HepG2 (cell line): ENCODE data around the gene HSPB7. TPM values are rescaled to one million over a fixed set of nuclear protein-coding genes. Genes with fewer than 3 reads are reported as not detected.

Experiments used
- ATF6 ChIP-seq: sonication (generic); formaldehyde crosslinking; conservative IDR thresholded peaks from 2 replicates; pipeline ENCODE4 v1.4.0; 2020; ENCODE audit warnings: missing genetic modification reagents
- ATM ChIP-seq: fragments of 450-650 bp; IDR thresholded peaks from 2 replicates; pipeline ENCODE4 v1.7.1; 2017; ENCODE audit warnings: mild to moderate bottlenecking, borderline replicate concordance
- ETV5 ChIP-seq: IDR thresholded peaks from 2 replicates; pipeline ENCODE4 v1.6.1; 2018; ENCODE audit warnings: missing biosample characterization, missing genetic modification reagents, inconsistent platforms, borderline replicate concordance
- FOXK1 ChIP-seq: sonication (generic); formaldehyde crosslinking; IDR thresholded peaks from 2 replicates; pipeline ENCODE4 v1.4.0; 2020; ENCODE audit warnings: low read depth, missing genetic modification reagents, borderline replicate concordance
- HMG20B ChIP-seq: conservative IDR thresholded peaks from 2 replicates; pipeline ENCODE4 v1.6.1; 2016; ENCODE audit warnings: missing genetic modification reagents, missing compliant biosample characterization
- KMT2B ChIP-seq: IDR thresholded peaks from 2 replicates; pipeline ENCODE4 v1.6.1; 2016; ENCODE audit warnings: missing genetic modification reagents, missing compliant biosample characterization
- MBD4 ChIP-seq: IDR thresholded peaks from 2 replicates; pipeline ENCODE4 v1.6.1; 2012; ENCODE audit warnings: low read length, inconsistent platforms, borderline replicate concordance
- MIER3 ChIP-seq: IDR thresholded peaks from 2 replicates; pipeline ENCODE4 v1.6.1; 2016; ENCODE audit warnings: missing compliant biosample characterization, borderline replicate concordance
- NKX3-1 ChIP-seq: sonication (generic); formaldehyde crosslinking; IDR thresholded peaks from 2 replicates; pipeline ENCODE4 v1.5.0; 2020; ENCODE audit warnings: missing genetic modification reagents
- PHF8 ChIP-seq: sonication (generic); formaldehyde crosslinking; IDR thresholded peaks from 2 replicates; pipeline ENCODE4 v1.5.0; 2020; ENCODE audit warnings: missing genetic modification reagents
- RCOR2 ChIP-seq: IDR thresholded peaks from 2 replicates; pipeline ENCODE4 v1.6.1; 2016; ENCODE audit warnings: missing biosample characterization, missing genetic modification reagents
- RNF2 ChIP-seq: fragments of 450-650 bp; conservative IDR thresholded peaks from 2 replicates; pipeline ENCODE4 v1.6.1; 2016; ENCODE audit warnings: low read depth
- SIN3B ChIP-seq: fragments of 150-350 bp; IDR thresholded peaks from 2 replicates; pipeline ENCODE4 v1.6.1; 2014; ENCODE audit warnings: low read length
- SNRNP70 ChIP-seq: fragments of 200-400 bp; formaldehyde crosslinking; IDR thresholded peaks from 2 replicates; pipeline ENCODE4 v1.6.1; 2017; ENCODE audit warnings: mild to moderate bottlenecking, low read depth, low read length, moderate library complexity
- SRSF1 ChIP-seq: fragments of 200-400 bp; formaldehyde crosslinking; optimal IDR thresholded peaks from 2 replicates; pipeline ENCODE3; 2017; ENCODE audit warnings: mild to moderate bottlenecking, low read depth, low read length, moderate library complexity
- YEATS4 ChIP-seq: sonication (generic); formaldehyde crosslinking; IDR thresholded peaks from 2 replicates; pipeline ENCODE4 v1.4.0; 2020; ENCODE audit warnings: missing genetic modification reagents, borderline replicate concordance
- ZC3H13 ChIP-seq: sonication (generic); formaldehyde crosslinking; IDR thresholded peaks from 2 replicates; pipeline ENCODE4 v1.8.1; 2023; ENCODE audit warnings: mild to moderate bottlenecking, missing genetic modification reagents, moderate library complexity
- ZEB1 ChIP-seq: IDR thresholded peaks from 2 replicates; pipeline ENCODE4 v1.6.1; 2012; ENCODE audit warnings: mild to moderate bottlenecking, low read depth, inconsistent platforms; ENCODE audit not compliant: insufficient replicate concordance
- ZFP36L2 ChIP-seq: sonication (generic); formaldehyde crosslinking; IDR thresholded peaks from 2 replicates; pipeline ENCODE4 v1.4.0; 2020; ENCODE audit warnings: missing genetic modification reagents
- ZFP82 ChIP-seq: sonication (generic); formaldehyde crosslinking; IDR thresholded peaks from 2 replicates; pipeline ENCODE4 v1.5.1; 2020; ENCODE audit warnings: mild to moderate bottlenecking, missing genetic modification reagents, borderline replicate concordance
- ZNF234 ChIP-seq: sonication (generic); formaldehyde crosslinking; conservative IDR thresholded peaks from 2 replicates; pipeline ENCODE4 v1.5.1; 2020; ENCODE audit warnings: mild to moderate bottlenecking, missing genetic modification reagents
- ZNF709 ChIP-seq: sonication (generic); formaldehyde crosslinking; IDR thresholded peaks from 2 replicates; pipeline ENCODE4 v1.5.0; 2020; ENCODE audit warnings: mild to moderate bottlenecking, missing genetic modification reagents
- ZNF841 ChIP-seq: sonication (generic); formaldehyde crosslinking; IDR thresholded peaks from 2 replicates; pipeline ENCODE4 v1.8.1; 2023; ENCODE audit warnings: missing genetic modification reagents, borderline replicate concordance
- ZZZ3 ChIP-seq: sonication (generic); formaldehyde crosslinking; IDR thresholded peaks from 2 replicates; pipeline ENCODE4 v1.4.0; 2020; ENCODE audit warnings: missing genetic modification reagents, mild to moderate bottlenecking, borderline replicate concordance
- polyA plus RNA-seq, 8 experiments: library from polyadenylated mRNA; depleted of rRNA in 3 of 8; stranded (reverse) in 7 of 8; unstranded in 1 of 8; fragments of >200 nt; fragmentation: Illumina TruSeq in 4 of 8; extraction: Trizol in 4 of 8; gene quantifications; 2 replicates each; pipeline versions ENCODE4 v1.2.1 to v1.2.3, GENCODE V29; 2011 to 2016; ENCODE audit warnings: low read depth in 4 of 8, missing spikeins in 1 of 8, mixed read lengths in 1 of 8; ENCODE audit not compliant: insufficient read depth in 1 of 8
- total RNA-seq, 5 experiments: library from RNA; depleted of rRNA; stranded (reverse); fragments of >200 nt; fragmentation: Illumina TruSeq; extraction: Trizol; gene quantifications; 2 replicates each; pipeline ENCODE4 v1.2.3, GENCODE V29; 2016; ENCODE audit warnings: low read depth in 1 of 5
- TF ChIP-seq, protein P1 (sequence below): sonication (generic); formaldehyde crosslinking; IDR thresholded peaks from 2 replicates; pipeline ENCODE4 v1.9.0; 2021; ENCODE audit warnings: missing genetic modification reagents, mild to moderate bottlenecking, borderline replicate concordance
- TF ChIP-seq, protein P2 (sequence below): sonication (generic); formaldehyde crosslinking; IDR thresholded peaks from 2 replicates; pipeline ENCODE4 v1.8.0; 2022; ENCODE audit warnings: missing genetic modification reagents, low read depth, mild to moderate bottlenecking, borderline replicate concordance
- TF ChIP-seq, protein P3 (sequence below): sonication (generic); formaldehyde crosslinking; IDR thresholded peaks from 2 replicates; pipeline ENCODE4 v1.9.0; 2021; ENCODE audit warnings: missing genetic modification reagents, borderline replicate concordance

The HSPB7 gene
- total and polyA plus RNA-seq, 2 of the 13 experiments (the other 11 are each of a cell fraction or from before 2014, with no cell fraction given), result 0.20 TPM; not detected in 1

GRCh38 chr1:15994590-15995351, 23.1 kb downstream of the HSPB7 start (continued):
- TF ChIP-seq YEATS4 (CRISPR knock-in tag) (no peak), ETV5 (CRISPR knock-in tag) (peak; percentile 50; the same call in 1 of the 2 replicates), ZEB1 (no peak), KMT2B (CRISPR knock-in tag) (no peak), ZFP82 (CRISPR knock-in tag) (no peak), ATM (no peak), ZNF841 (CRISPR knock-in tag) (no peak), ZZZ3 (CRISPR knock-in tag) (no peak), SIN3B (no peak), PHF8 (no peak), ZC3H13 (CRISPR knock-in tag) (no peak), MIER3 (CRISPR knock-in tag) (peak; percentile 62; the same call in 1 of the 2 replicates), RCOR2 (CRISPR knock-in tag) (0 out of 2 replicates have a peak, but pooled peaks have one; percentile 28), ATF6 (no peak), NKX3-1 (CRISPR knock-in tag) (no peak), SRSF1 (no peak), FOXK1 (CRISPR knock-in tag) (0 out of 2 replicates have a peak, but pooled peaks have one; percentile 38), MBD4 (no peak), ZNF234 (no peak), SNRNP70 (no peak), RNF2 (no peak), HMG20B (CRISPR knock-in tag) (no peak), ZNF709 (no peak), ZFP36L2 (no peak)
- TF ChIP-seq, protein P1, sequence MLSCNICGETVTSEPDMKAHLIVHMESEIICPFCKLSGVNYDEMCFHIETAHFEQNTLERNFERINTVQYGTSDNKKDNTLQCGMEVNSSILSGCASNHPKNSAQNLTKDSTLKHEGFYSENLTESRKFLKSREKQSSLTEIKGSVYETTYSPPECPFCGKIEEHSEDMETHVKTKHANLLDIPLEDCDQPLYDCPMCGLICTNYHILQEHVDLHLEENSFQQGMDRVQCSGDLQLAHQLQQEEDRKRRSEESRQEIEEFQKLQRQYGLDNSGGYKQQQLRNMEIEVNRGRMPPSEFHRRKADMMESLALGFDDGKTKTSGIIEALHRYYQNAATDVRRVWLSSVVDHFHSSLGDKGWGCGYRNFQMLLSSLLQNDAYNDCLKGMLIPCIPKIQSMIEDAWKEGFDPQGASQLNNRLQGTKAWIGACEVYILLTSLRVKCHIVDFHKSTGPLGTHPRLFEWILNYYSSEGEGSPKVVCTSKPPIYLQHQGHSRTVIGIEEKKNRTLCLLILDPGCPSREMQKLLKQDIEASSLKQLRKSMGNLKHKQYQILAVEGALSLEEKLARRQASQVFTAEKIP (CRISPR knock-in tag), result no peak
- TF ChIP-seq, protein P2, sequence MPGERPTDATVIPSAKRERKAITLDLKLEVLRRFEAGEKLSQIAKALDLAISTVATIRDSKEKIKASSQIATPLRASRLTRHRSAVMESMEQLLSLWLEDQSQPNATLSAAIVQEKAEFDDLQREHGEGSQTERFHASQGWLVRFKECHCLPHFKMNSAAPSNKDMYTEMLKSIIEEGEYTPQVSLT (CRISPR knock-in tag), result no peak
- TF ChIP-seq, protein P3, sequence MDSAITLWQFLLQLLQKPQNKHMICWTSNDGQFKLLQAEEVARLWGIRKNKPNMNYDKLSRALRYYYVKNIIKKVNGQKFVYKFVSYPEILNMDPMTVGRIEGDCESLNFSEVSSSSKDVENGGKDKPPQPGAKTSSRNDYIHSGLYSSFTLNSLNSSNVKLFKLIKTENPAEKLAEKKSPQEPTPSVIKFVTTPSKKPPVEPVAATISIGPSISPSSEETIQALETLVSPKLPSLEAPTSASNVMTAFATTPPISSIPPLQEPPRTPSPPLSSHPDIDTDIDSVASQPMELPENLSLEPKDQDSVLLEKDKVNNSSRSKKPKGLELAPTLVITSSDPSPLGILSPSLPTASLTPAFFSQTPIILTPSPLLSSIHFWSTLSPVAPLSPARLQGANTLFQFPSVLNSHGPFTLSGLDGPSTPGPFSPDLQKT (CRISPR knock-in tag), result no peak
